K562 (cell line): Measurements from ENCODE around the gene BNIP5. TPM values are rescaled to one million over a fixed set of nuclear protein-coding genes. Genes with fewer than 3 reads are reported as not detected.

ENCODE experiments used
- ATAC-seq: fragments of 200-7000 bp; cut with Tn5 transposase; 3 replicates; pipeline ENCODE4 v1.9.1; 2020; ENCODE audit warnings: moderate library complexity
- BruUV-seq: library from RNA; stranded (reverse); fragments of 400-500 nt; replicated peaks from 2 replicates; lab custom pipeline; 2021; lab: Mats Ljungman, UMichigan
- CTCF ChIA-PET: fragments of 300-600 bp; formaldehyde crosslinking; extraction: SDS; loops from one replicate; lab custom pipeline; 2021; ENCODE audit warnings: low intra/inter-chr PET ratio; lab: Yijun Ruan, JAX
- POLR2A ChIA-PET: fragments of 300-600, 350-650 bp; sonication (Branson Sonifier 250); formaldehyde crosslinking; extraction: SDS; loops from one replicate; lab custom pipeline; 2021; ENCODE audit warnings: antibody characterized with exemption, inconsistent platforms; lab: Yijun Ruan, JAX
- DNase-seq, 4 experiments: peaks; one replicate each; pipeline versions ENCODE4 v3.0.0 to v3.0.0-alpha.2; 2011 to 2018; ENCODE audit warnings: low spot score in 3 of 4, mixed read lengths in 3 of 4; ENCODE audit errors: extremely low read depth in 1 of 4
- FAIRE-seq: peaks from 2 replicates; lab custom pipeline; 2011; peaks lifted over from hg19 to GRCh38; lab: Jason Lieb, UNC
- H2AFZ ChIP-seq: 2 replicates; pipeline ENCODE4 v1.6.0; 2011; ENCODE audit warnings: low read depth, low read length, control low read depth, inconsistent platforms
- H3K27ac ChIP-seq: fragments of 200-600 bp; 3 replicates; pipeline ENCODE4 v1.8.0; 2011; ENCODE audit warnings: low read depth, mild to moderate bottlenecking, control low read depth, inconsistent platforms, low read length, moderate library complexity, mixed read lengths; ENCODE audit errors: extremely low read depth
- H3K27me3 ChIP-seq, 2 experiments: fragments of 300-600 bp in 1 of 2; 2 replicates in 1 of 2; 3 replicates in 1 of 2; pipeline versions ENCODE4 v1.6.0 to v1.8.0; 2011; ENCODE audit warnings: inconsistent platforms in 2 of 2, low read length in 2 of 2, mild to moderate bottlenecking in 1 of 2, mixed read lengths in 1 of 2, moderate library complexity in 1 of 2; ENCODE audit not compliant: control insufficient read depth in 2 of 2, insufficient read depth in 2 of 2
- H3K36me3 ChIP-seq: fragments of 300-600 bp; 3 replicates; pipeline ENCODE4 v1.8.0; 2011; ENCODE audit warnings: mild to moderate bottlenecking, low read length, inconsistent platforms; ENCODE audit not compliant: control insufficient read depth, insufficient read depth
- H3K4me1 ChIP-seq, 2 experiments: fragments of 200-600 bp in 1 of 2; replicated peaks in 1 of 2; 2 replicates in 1 of 2; 3 replicates in 1 of 2; pipeline versions ENCODE4 v1.5.1 to v1.8.0; 2011; ENCODE audit warnings: inconsistent platforms in 2 of 2, low read length in 2 of 2, mild to moderate bottlenecking in 1 of 2, mixed read lengths in 1 of 2, moderate library complexity in 1 of 2; ENCODE audit not compliant: control insufficient read depth in 2 of 2, insufficient read depth in 2 of 2
- H3K4me2 ChIP-seq: 2 replicates; pipeline ENCODE4 v1.6.1; 2011; ENCODE audit warnings: low read length, control low read depth, inconsistent platforms, mixed read lengths; ENCODE audit not compliant: insufficient read depth
- H3K4me3 ChIP-seq: fragments of 200-600 bp; sonication (generic), shearing (Covaris generic); 2 replicates; pipeline ENCODE4 v1.5.1; 2016; ENCODE audit warnings: control low read depth, inconsistent platforms
- H3K79me2 ChIP-seq: fragments of 200-600 bp; 3 replicates; pipeline ENCODE4 v1.8.0; 2011; ENCODE audit warnings: low read length, inconsistent platforms; ENCODE audit not compliant: control insufficient read depth, insufficient read depth
- H3K9ac ChIP-seq, 2 experiments: 2 replicates each; pipeline versions ENCODE4 v1.6.0 to v1.6.1; 2011; ENCODE audit warnings: low read depth in 2 of 2, low read length in 2 of 2, control low read depth in 1 of 2, inconsistent platforms in 1 of 2, mild to moderate bottlenecking in 1 of 2, mixed read lengths in 1 of 2; ENCODE audit not compliant: insufficient read depth in 1 of 2
- H3K9me1 ChIP-seq: one replicate; pipeline ENCODE4 v1.6.0; 2011; ENCODE audit warnings: inconsistent platforms, mild to moderate bottlenecking, low read length, moderate library complexity; ENCODE audit not compliant: control insufficient read depth, insufficient read depth
- H3K9me3 ChIP-seq: replicated peaks from 2 replicates; pipeline ENCODE4 v1.5.1; 2011; ENCODE audit warnings: low read depth, low read length, inconsistent platforms; ENCODE audit not compliant: control insufficient read depth, insufficient read depth
- H4K20me1 ChIP-seq: replicated peaks from 2 replicates; pipeline ENCODE4 v1.6.1; 2011; ENCODE audit warnings: low read length, inconsistent platforms, mixed read lengths; ENCODE audit not compliant: control insufficient read depth, insufficient read depth
- ATF2 ChIP-seq: sonication (generic); formaldehyde crosslinking; IDR thresholded peaks from 2 replicates; pipeline ENCODE4 v1.8.1; 2022; ENCODE audit warnings: missing genetic modification reagents
- C11orf30 ChIP-seq: fragments of 450-650 bp; IDR thresholded peaks from 2 replicates; pipeline ENCODE4 v1.6.1; 2016; ENCODE audit warnings: low read depth, mild to moderate bottlenecking
- CHD4 ChIP-seq: fragments of 200-600 bp; sonication (generic); IDR thresholded peaks from 3 replicates; pipeline ENCODE4 v1.6.1; 2012; ENCODE audit warnings: low read depth, mild to moderate bottlenecking, mixed read lengths, low read length, inconsistent platforms; ENCODE audit not compliant: insufficient read depth, insufficient replicate concordance, poor library complexity, severe bottlenecking
- EP400 ChIP-seq: fragments of 450-650 bp; IDR thresholded peaks from 2 replicates; pipeline ENCODE4 v1.6.1; 2017; ENCODE audit warnings: antibody characterized with exemption, mild to moderate bottlenecking, moderate library complexity
- L3MBTL2 ChIP-seq: fragments of 450-650 bp; IDR thresholded peaks from 2 replicates; pipeline ENCODE4 v1.6.1; 2016; ENCODE audit warnings: mild to moderate bottlenecking, moderate library complexity
- MAFF ChIP-seq: IDR thresholded peaks from 2 replicates; pipeline ENCODE4 v1.6.1; 2012; ENCODE audit warnings: low read length, improper control_type of control experiment
- MAFG ChIP-seq: fragments of 450-650 bp; conservative IDR thresholded peaks from 2 replicates; pipeline ENCODE4 v1.6.1; 2016; ENCODE audit warnings: missing genetic modification characterization, missing compliant biosample characterization
- MAFK ChIP-seq: IDR thresholded peaks from 2 replicates; pipeline ENCODE4 v1.6.1; 2011; ENCODE audit warnings: low read length, improper control_type of control experiment
- SNAPC5 ChIP-seq: fragments of 250-450 bp; sonication (Bioruptor Pico); IDR thresholded peaks from 2 replicates; pipeline ENCODE4 v1.8.0; 2021; ENCODE audit warnings: moderate library complexity, mild to moderate bottlenecking, inconsistent platforms
- SRF ChIP-seq, 2 experiments: fragments of 250-450, 450-650 bp in 1 of 2; sonication (Bioruptor Pico) in 1 of 2; sonication (generic) in 1 of 2; formaldehyde crosslinking; IDR thresholded peaks; 2 replicates each; pipeline versions ENCODE4 v1.5.0 to v1.5.1; 2020 to 2022; ENCODE audit warnings: mild to moderate bottlenecking in 1 of 2, missing genetic modification reagents in 1 of 2
- ZKSCAN1 ChIP-seq: fragments of 150-350 bp; IDR thresholded peaks from 2 replicates; pipeline ENCODE4 v1.6.1; 2016; ENCODE audit warnings: low read depth, low read length
- ZNF263 ChIP-seq: sonication (generic); formaldehyde crosslinking; IDR thresholded peaks from 2 replicates; pipeline ENCODE4 v1.8.0; 2022; ENCODE audit warnings: mild to moderate bottlenecking, missing genetic modification reagents, borderline replicate concordance
- ZNF316 ChIP-seq: fragments of 450-650 bp; IDR thresholded peaks from 2 replicates; pipeline ENCODE4 v1.6.1; 2016
- ZNF586 ChIP-seq: fragments of 450-650 bp; formaldehyde crosslinking; conservative IDR thresholded peaks from 2 replicates; pipeline ENCODE4 v1.4.0; 2020; ENCODE audit warnings: mild to moderate bottlenecking, moderate library complexity
- WGBS: fragments of 100-300 bp; shearing (Covaris generic); methylation state at CpG from one replicate; pipeline ENCODE4 v1.1.6; 2016; ENCODE audit warnings: low coverage, mixed read lengths; ENCODE audit not compliant: insufficient coverage; ENCODE audit errors: missing lambda C conversion rate; 5-methylcytosine and 5-hydroxymethylcytosine counted together
- in situ Hi-C: fragments of 300-500 bp; cut with MboI; formaldehyde crosslinking; loops from 4 replicates; pipeline ENCODE4 v1.15.0; 2018; ENCODE audit warnings: inconsistent platforms, mixed read lengths
- intact Hi-C: fragments of 100-400 bp; cut with micrococcal nuclease; formaldehyde crosslinking; loops from 2 replicates; pipeline ENCODE4 v1.14.2; 2022
- polyA plus RNA-seq, 8 experiments: library from polyadenylated mRNA; depleted of rRNA in 4 of 8; stranded (reverse) in 5 of 8; unstranded in 3 of 8; fragments of >200 nt; fragmentation: Nextera tagmentation in 2 of 8; fragmentation: Illumina TruSeq in 1 of 8; extraction: Ambion mirVana in 2 of 8; extraction: Trizol in 1 of 8; gene quantifications; 2 replicates each; pipeline versions ENCODE4 v1.2.1 to v1.2.3, GENCODE V29; 2011 to 2014; ENCODE audit warnings: inconsistent platforms in 1 of 8, missing spikeins in 1 of 8
- total RNA-seq, 7 experiments: library from RNA; depleted of rRNA in 6 of 7; stranded (reverse); fragments of >200 nt in 6 of 7; fragmentation: Illumina TruSeq in 2 of 7; extraction: Trizol in 2 of 7; gene quantifications; 2 replicates each; pipeline versions ENCODE4 v1.2.1 to v1.2.3, GENCODE V29; 2011 to 2021; ENCODE audit warnings: low replicate concordance in 1 of 7

Gene BNIP5
- total and polyA plus RNA-seq, 9 of the 15 experiments (the other 6 are each of a cell fraction or from before 2014, with no cell fraction given): not detected

- H3K79me2 ChIP-seq: no peaks in the 10 kb centered on the region
- FAIRE-seq: no peak
- TF ChIP-seq L3MBTL2 (no peak), SRF (CRISPR knock-in tag; IDR thresholded peaks at IDR 0.05) (no peak), C11orf30 (peak; percentile 86), ZNF316 (peak; percentile 93), ZNF263 (CRISPR knock-in tag) (no peak), MAFG (tag) (peak; percentile 85), ATF2 (CRISPR knock-in tag) (no peak), MAFF (peak; percentile 89), CHD4 (no peak), ZKSCAN1 (peak; percentile 81), SNAPC5 (no peak), MAFK (peak; percentile 84), ZNF586 (CRISPR knock-in tag) (no peak), EP400 (no peak)
- BruUV-seq: no TSS peak
- 0 out of 2 replicates have a peak, but pooled peaks cover 3% of the 10 kb centered on the region for H3K9me3 ChIP-seq
- H3K9ac ChIP-seq: no peak overlapping the region
- intact Hi-C loops: no loop called here
- DNase-seq: no peak
- POLR2A ChIA-PET: interaction anchor here (0.6 to 1.2 kb wide), 5 partner anchors 7 to 398 kb away, joined by 3 to 6 read pairs (median 3); no protein-coding TSS in a partner anchor
- H3K4me2 ChIP-seq: no peak overlapping the region
- no peak for ATAC-seq
- no peaks in the 10 kb centered on the region for H3K36me3 ChIP-seq
- no peak overlapping the region for H3K4me3 ChIP-seq
- 6% methylated on average over 5 of the region's 5 CpGs for WGBS
- in situ Hi-C loops: no loop called here
- H3K27ac ChIP-seq: no peak overlapping the region
- CTCF ChIA-PET: no interaction called here
- peaks cover 51 to 84% of the 10 kb centered on the region in 2 experiments for H3K27me3 ChIP-seq
- H4K20me1 ChIP-seq: no peaks in the 10 kb centered on the region; the same call in 1 of the 2 replicates
- H3K9me1 ChIP-seq: no peaks in the 10 kb centered on the region
- no peaks in the 10 kb centered on the region; a peak in 1 of 5 replicates for H3K4me1 ChIP-seq
- no peak overlapping the region for H2AFZ ChIP-seq
These were observed 28.2 kb downstream of the BNIP5 start for GRCh38 chr6:36308514-36308913.
